Suprapubic skin (tissue), 4 donors: ENCODE results near the gene CPNE4. TPM values are rescaled to one million over a fixed set of nuclear protein-coding genes. Genes with fewer than 3 reads are reported as not detected.

Experiments
- DNase-seq, 2 donors: peaks; one replicate each; pipeline ENCODE4 v3.0.0-alpha.2; 2019; ENCODE audit warnings: low spot score in 2 of 2
- H3K27ac ChIP-seq: fragments of 200-600 bp; sonication (generic); one replicate; pipeline ENCODE4 v1.5.1; 2019
- H3K27me3 ChIP-seq: fragments of 200-600 bp; sonication (generic); one replicate; pipeline ENCODE4 v1.5.1; 2019
- H3K36me3 ChIP-seq: fragments of 200-600 bp; sonication (generic); one replicate; pipeline ENCODE4 v1.5.1; 2019
- H3K4me1 ChIP-seq: fragments of 200-600 bp; sonication (generic); one replicate; pipeline ENCODE4 v1.5.1; 2019
- H3K4me3 ChIP-seq: fragments of 200-600 bp; sonication (generic); one replicate; pipeline ENCODE4 v1.5.1; 2019; ENCODE audit warnings: mild to moderate bottlenecking
- H3K9me3 ChIP-seq: fragments of 200-600 bp; sonication (generic); one replicate; pipeline ENCODE4 v1.5.1; 2019
- EP300 ChIP-seq: sonication (generic); formaldehyde crosslinking; IDR thresholded peaks from one replicate; pipeline ENCODE4 v1.6.1; 2017; ENCODE audit warnings: antibody characterized with exemption
- POLR2A ChIP-seq, 2 donors: fragments of 450-650 bp; IDR thresholded peaks; one replicate each; pipeline ENCODE4 v1.6.1; 2017; ENCODE audit warnings: antibody characterized with exemption in 2 of 2, mild to moderate bottlenecking in 2 of 2, moderate library complexity in 2 of 2
- POLR2AphosphoS5 ChIP-seq, 3 donors: sonication (generic); formaldehyde crosslinking; IDR thresholded peaks; one replicate each; pipeline ENCODE4 v1.6.1; 2017; ENCODE audit warnings: antibody characterized with exemption in 3 of 3
- whole genome bisulfite sequencing: methylation state at CpG from one replicate; pipeline ENCODE4 v1.1.5; 2018; 5-methylcytosine and 5-hydroxymethylcytosine counted together
- total RNA-seq, 4 donors: library from RNA; depleted of rRNA; stranded (reverse); fragments of >200 nt; gene quantifications; one replicate each; pipeline ENCODE4 v1.1.0, GENCODE V29; 2016
- TF ChIP-seq, protein P1 (sequence below), 2 donors: fragments of 200-600 bp in 1 of 2; fragments of 450-650 bp in 1 of 2; sonication (generic) in 1 of 2; IDR thresholded peaks; one replicate each; pipeline ENCODE4 v1.5.1; 2016 to 2019; ENCODE audit warnings: antibody characterized with exemption in 2 of 2, mild to moderate bottlenecking in 1 of 2, moderate library complexity in 1 of 2

Gene CPNE4
- total RNA-seq, 4 donors from 2014 or later, result 0.32 to 1.1 TPM; not detected in 2

DNA sequence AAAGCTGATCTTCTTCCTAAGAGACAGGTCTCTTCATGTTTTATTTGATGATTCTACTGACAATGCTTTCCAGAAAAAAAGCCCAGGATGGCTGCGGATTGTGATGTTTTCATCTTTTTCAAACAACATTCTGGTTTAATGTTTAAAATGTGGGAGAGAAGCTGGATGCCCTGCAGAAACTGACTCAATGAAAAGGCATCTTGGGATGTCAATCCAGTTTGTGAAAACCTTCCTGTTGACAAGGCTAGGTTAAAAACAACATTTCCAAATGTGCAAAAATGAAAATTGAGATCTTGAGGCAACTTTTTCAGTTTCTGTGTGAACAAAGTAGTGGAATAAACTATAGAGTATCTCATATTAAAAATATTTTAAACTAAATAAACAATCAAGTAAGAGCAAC is 376.0 kb downstream of the CPNE4 start:
- no peaks in the 10 kb centered on the region for H3K27me3 ChIP-seq
- WGBS, result 34% methylated on average over 1 of the region's 1 CpG
- no peaks in the 10 kb centered on the region for H3K9me3 ChIP-seq
- no peaks in the 10 kb centered on the region for H3K4me1 ChIP-seq
- no peak overlapping the region for H3K27ac ChIP-seq
- DNase-seq, result no peak
- H3K36me3 ChIP-seq, result no peaks in the 10 kb centered on the region
- H3K4me3 ChIP-seq, result no peak overlapping the region
- TF ChIP-seq POLR2AphosphoS5 (IDR thresholded peaks at IDR 0.05) (no peak), EP300 (no peak), POLR2A (IDR thresholded peaks at IDR 0.05) (no peak)
- TF ChIP-seq, protein P1, sequence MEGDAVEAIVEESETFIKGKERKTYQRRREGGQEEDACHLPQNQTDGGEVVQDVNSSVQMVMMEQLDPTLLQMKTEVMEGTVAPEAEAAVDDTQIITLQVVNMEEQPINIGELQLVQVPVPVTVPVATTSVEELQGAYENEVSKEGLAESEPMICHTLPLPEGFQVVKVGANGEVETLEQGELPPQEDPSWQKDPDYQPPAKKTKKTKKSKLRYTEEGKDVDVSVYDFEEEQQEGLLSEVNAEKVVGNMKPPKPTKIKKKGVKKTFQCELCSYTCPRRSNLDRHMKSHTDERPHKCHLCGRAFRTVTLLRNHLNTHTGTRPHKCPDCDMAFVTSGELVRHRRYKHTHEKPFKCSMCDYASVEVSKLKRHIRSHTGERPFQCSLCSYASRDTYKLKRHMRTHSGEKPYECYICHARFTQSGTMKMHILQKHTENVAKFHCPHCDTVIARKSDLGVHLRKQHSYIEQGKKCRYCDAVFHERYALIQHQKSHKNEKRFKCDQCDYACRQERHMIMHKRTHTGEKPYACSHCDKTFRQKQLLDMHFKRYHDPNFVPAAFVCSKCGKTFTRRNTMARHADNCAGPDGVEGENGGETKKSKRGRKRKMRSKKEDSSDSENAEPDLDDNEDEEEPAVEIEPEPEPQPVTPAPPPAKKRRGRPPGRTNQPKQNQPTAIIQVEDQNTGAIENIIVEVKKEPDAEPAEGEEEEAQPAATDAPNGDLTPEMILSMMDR (IDR thresholded peaks at IDR 0.05), result no peak

DNA sequence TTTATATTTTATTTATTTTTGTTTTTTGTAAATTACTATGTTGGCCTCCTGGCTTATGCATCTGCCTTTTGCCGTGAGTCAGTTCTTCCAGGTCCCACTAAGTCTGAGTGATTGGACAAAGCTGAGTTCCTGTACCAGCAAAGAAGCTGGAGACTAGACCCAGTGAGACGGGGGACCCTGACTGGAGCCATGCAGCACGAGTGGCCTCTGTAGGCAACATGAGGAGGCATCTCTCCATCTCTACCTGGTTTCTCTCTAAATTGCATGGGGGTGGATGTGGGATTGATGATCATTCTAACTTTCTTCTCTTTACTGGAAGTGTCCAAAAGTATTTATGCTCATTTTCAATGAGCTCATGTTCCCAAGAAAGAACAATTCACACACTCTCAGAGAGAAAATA is 376.7 kb downstream of the CPNE4 start:
- Histone ChIP-seq H3K27ac (no peak overlapping the region), H3K27me3 (no peaks in the 10 kb centered on the region), H3K36me3 (no peaks in the 10 kb centered on the region), H3K4me1 (no peaks in the 10 kb centered on the region), H3K4me3 (no peak overlapping the region), H3K9me3 (no peaks in the 10 kb centered on the region)
- TF ChIP-seq EP300, result no peak
- TF ChIP-seq, protein P1 (IDR thresholded peaks at IDR 0.05), result no peak
- TF ChIP-seq POLR2AphosphoS5 (IDR thresholded peaks at IDR 0.05), result no peak
- TF ChIP-seq POLR2A (IDR thresholded peaks at IDR 0.05), result no peak
- 79% methylated on average over 3 of the region's 3 CpGs for WGBS
- DNase-seq, result no peak

DNA sequence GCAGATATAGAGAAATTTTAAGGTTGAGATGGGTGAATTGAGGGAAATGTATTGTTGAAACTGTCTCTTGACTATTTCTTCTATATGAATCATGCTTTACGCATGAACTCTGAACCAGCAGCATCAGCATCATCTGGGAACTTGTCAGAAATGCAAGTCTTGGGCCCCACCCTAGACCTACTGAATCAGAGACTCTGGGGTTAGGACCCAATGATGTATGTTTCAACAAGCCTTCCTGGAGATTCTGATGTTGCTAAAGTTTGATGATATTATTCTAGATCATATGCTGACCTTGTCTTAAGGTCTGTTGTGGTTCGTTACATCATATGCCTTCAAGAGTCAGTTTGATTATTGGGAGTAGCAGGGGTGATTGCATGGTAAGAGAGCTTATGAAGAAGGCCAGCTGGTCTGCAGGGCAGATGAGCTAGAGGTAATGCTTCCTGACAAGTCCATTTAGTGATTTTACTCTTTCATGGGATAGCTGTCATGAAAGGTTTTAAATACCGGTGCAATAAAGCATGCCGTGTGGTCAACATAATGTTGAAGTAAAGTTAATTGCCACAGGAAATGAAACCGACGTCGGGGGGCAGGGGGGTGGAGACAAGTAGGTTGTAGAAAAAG is 379.6 kb downstream of the CPNE4 start:
- Histone ChIP-seq H3K27ac (no peak overlapping the region), H3K27me3 (no peaks in the 10 kb centered on the region), H3K4me1 (no peaks in the 10 kb centered on the region), H3K9me3 (no peaks in the 10 kb centered on the region), H3K4me3 (no peak overlapping the region), H3K36me3 (no peaks in the 10 kb centered on the region)
- DNase-seq, result no peak
- TF ChIP-seq POLR2AphosphoS5 (IDR thresholded peaks at IDR 0.05) (no peak), EP300 (no peak), POLR2A (IDR thresholded peaks at IDR 0.05) (no peak)
- TF ChIP-seq, protein P1 (IDR thresholded peaks at IDR 0.05), result no peak
- 58% methylated on average over 7 of the region's 7 CpGs for WGBS

DNA sequence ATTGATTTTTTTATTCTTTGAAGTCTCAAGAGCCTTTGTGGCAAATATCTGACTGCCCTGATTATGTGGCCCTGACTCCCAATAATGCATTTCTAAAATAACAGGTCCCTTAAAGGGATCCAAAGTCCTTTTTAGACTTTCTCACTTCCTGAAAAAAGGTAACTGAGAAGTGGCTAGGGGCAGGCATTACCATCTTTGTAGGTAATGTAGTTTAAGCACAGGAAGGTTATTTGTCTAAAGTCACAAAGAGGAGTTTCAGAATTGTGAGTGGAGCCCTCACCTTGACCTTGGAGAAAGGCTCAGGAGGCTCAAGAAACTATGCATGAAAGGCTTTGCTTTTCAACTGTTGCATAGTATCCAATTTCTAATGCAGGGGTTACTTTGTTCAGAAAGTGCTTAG is 389.2 kb downstream of the CPNE4 start:
- H3K36me3 ChIP-seq, result no peaks in the 10 kb centered on the region
- TF ChIP-seq POLR2A (IDR thresholded peaks at IDR 0.05), result no peak
- TF ChIP-seq POLR2AphosphoS5 (IDR thresholded peaks at IDR 0.05), result no peak
- TF ChIP-seq, protein P1 (IDR thresholded peaks at IDR 0.05), result no peak
- TF ChIP-seq EP300, result no peak
- no peaks in the 10 kb centered on the region for H3K9me3 ChIP-seq
- no peak overlapping the region for H3K4me3 ChIP-seq
- H3K4me1 ChIP-seq, result no peaks in the 10 kb centered on the region
- DNase-seq, result no peak
- H3K27ac ChIP-seq, result no peak overlapping the region
- no peaks in the 10 kb centered on the region for H3K27me3 ChIP-seq

DNA sequence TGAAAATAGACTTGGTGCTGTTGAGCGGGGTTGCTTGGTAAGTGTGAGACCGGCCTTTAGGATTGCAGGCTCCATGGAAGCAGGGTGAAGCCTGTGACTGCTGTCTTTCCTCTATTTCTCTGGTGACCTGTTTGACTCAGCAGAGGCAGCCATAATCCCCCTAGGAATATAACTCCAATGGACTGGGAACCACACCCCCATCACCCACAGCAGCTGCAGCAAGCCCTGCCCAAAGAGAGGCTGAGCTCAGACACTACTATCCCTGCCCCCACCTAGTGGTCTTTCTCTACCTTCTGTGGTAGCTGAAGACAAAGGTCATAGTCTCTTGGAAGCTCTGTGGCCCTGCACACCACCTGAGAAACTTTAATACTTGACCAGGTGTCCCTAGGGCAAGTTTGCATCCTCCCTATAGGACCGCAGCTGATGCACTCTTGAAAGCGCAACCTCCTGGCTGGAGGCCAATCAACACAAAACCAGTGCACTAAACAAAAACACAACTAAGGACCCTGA is 398.5 kb downstream of the CPNE4 start:
- Histone ChIP-seq H3K36me3 (no peaks in the 10 kb centered on the region), H3K4me1 (no peaks in the 10 kb centered on the region), H3K27me3 (no peaks in the 10 kb centered on the region), H3K27ac (no peak overlapping the region), H3K4me3 (no peak overlapping the region), H3K9me3 (no peaks in the 10 kb centered on the region)
- DNase-seq, result no peak
- WGBS, result 89% methylated on average over 4 of the region's 4 CpGs
- TF ChIP-seq POLR2A (IDR thresholded peaks at IDR 0.05) (no peak), POLR2AphosphoS5 (IDR thresholded peaks at IDR 0.05) (no peak), EP300 (no peak)
- TF ChIP-seq, protein P1 (IDR thresholded peaks at IDR 0.05), result no peak
